Activated naive CD4-positive, alpha-beta T cell treated with Interleukin-2 at 50 U/mL for 16 hours (primary cell): ENCODE results near the gene RGS11.
A peak's percentile ranks its signal among the peaks of the same experiment; 100 is the strongest.

Source experiments
- DNase-seq: peaks from one replicate; pipeline ENCODE4 v3.0.0-alpha.2; 2020

Gene RGS11

DNA sequence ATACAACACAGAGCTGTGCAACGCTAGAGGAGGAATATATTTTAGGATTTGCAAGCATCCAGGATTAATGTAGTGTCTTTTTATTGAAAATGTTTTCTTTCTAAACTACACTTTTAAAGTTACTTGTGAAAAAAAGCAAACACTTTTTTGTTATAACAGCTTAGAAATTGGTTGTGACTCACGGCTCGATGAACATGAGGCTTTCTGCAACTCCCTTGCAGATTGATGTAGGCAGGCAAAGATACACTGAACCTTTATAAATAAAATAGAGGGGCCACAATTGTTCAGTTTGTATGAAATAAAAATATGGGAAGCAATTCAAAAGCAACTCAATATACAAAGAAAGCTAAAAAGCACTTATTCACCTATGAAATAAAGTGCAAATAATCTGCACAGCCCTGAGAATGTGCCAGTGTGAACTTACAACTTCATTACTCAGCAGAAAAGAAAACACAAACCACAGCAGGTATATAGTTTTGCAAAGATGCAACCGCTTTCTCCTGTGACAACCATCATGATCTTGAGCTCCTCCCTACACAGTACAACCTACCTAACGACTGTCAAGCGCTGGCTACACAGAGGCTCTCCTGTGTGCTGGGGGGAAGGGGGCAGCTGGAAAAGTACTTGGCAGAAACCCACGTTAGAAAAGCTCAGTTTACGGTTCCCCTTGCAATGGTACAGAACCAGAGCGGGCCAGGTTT is 47.4 kb downstream of the RGS11 start:
- DNase-seq: peak; percentile 18

DNA sequence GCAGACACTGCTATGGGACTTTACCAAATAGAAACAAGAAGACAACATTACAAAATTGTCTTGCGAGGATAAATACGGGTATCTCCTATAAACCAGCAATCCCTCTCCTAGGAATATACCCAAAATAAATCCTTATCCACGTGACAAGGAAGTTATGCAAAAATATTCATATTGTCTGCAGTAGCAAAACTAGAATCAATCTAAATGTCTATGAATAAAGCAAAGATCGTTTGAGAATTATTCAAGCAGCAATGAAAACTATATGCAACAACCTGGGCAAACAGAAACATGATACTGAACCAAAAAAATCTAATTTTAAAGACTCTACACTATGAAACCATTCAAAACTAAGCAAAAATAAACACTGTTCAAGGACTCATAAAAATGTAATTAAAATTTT is 55.7 kb downstream of the RGS11 start:
- no peak for DNase-seq
